SU-DHL-6 (cell line): Measurements from ENCODE around the gene CEP128.

Experiments
- EZH2phosphoT487 ChIP-seq: fragments of 200-600 bp; sonication (generic), shearing (Covaris generic); conservative IDR thresholded peaks from 2 replicates; pipeline ENCODE4 v1.6.1; 2018; ENCODE audit warnings: mild to moderate bottlenecking, antibody characterized with exemption, low read length, moderate library complexity, mixed read lengths
- TF ChIP-seq, protein P1 (sequence below): fragments of 200-600 bp; sonication (generic); IDR thresholded peaks from one replicate; pipeline ENCODE4 v1.5.1; 2017; ENCODE audit warnings: antibody characterized with exemption, mild to moderate bottlenecking, low read length, moderate library complexity; ENCODE audit not compliant: insufficient read depth, poor library complexity, severe bottlenecking

DNA sequence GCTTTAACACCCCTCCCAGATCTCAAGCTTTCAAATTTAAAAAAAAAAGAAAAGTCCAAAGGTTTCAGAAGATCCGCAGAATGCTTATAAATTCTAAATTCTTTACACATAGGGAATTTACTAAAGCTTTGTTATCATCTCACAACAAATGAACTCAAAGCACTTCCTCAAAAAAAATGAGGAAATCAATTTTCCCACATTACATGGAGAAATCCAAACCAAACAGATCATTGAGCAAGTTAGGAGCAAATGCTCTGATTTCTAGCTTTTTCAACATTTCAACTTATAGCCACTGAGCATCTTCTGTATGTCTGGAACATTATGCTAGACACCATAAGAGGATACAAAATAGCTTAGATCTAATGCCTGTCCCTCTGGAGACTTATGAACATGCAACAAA, 161.0 kb downstream of the CEP128 start:
- TF ChIP-seq, protein P1, sequence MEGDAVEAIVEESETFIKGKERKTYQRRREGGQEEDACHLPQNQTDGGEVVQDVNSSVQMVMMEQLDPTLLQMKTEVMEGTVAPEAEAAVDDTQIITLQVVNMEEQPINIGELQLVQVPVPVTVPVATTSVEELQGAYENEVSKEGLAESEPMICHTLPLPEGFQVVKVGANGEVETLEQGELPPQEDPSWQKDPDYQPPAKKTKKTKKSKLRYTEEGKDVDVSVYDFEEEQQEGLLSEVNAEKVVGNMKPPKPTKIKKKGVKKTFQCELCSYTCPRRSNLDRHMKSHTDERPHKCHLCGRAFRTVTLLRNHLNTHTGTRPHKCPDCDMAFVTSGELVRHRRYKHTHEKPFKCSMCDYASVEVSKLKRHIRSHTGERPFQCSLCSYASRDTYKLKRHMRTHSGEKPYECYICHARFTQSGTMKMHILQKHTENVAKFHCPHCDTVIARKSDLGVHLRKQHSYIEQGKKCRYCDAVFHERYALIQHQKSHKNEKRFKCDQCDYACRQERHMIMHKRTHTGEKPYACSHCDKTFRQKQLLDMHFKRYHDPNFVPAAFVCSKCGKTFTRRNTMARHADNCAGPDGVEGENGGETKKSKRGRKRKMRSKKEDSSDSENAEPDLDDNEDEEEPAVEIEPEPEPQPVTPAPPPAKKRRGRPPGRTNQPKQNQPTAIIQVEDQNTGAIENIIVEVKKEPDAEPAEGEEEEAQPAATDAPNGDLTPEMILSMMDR: no peak
- TF ChIP-seq EZH2phosphoT487: no peak
